GM23338 (cell line): Measurements from ENCODE around the gene FARP1. TPM values are rescaled to one million over a fixed set of nuclear protein-coding genes. Genes with fewer than 3 reads are reported as not detected.
A peak's percentile ranks its signal among the peaks of the same experiment; 100 is the strongest.

ENCODE experiments used
- ATAC-seq: fragments of 200-7000 bp; cut with Tn5 transposase; 3 replicates; pipeline ENCODE4 v1.9.1; 2020
- DNase-seq: peaks from one replicate; pipeline ENCODE4 v3.0.0-alpha.2; 2015; ENCODE audit warnings: low spot score
- H2AFZ ChIP-seq: fragments of 200-600 bp; sonication (generic); 2 replicates; pipeline ENCODE4 v1.8.0; 2016; ENCODE audit warnings: antibody characterized with exemption, mild to moderate bottlenecking, moderate library complexity
- H3F3A ChIP-seq: fragments of 200-600 bp; sonication (generic); replicated peaks from 2 replicates; pipeline ENCODE4 v1.8.0; 2017; ENCODE audit warnings: antibody characterized with exemption, mixed run types, low read depth
- H3K27ac ChIP-seq: fragments of 200-600 bp; sonication (generic); 2 replicates; pipeline ENCODE4 v1.6.1; 2016; ENCODE audit warnings: low read depth
- H3K27me3 ChIP-seq: fragments of 200-600 bp; sonication (generic); 2 replicates; pipeline ENCODE4 v1.8.0; 2016; ENCODE audit warnings: mild to moderate bottlenecking, mixed run types, moderate library complexity; ENCODE audit not compliant: insufficient read depth
- H3K36me3 ChIP-seq: fragments of 200-600 bp; sonication (generic); 2 replicates; pipeline ENCODE4 v1.8.0; 2016; ENCODE audit warnings: mild to moderate bottlenecking; ENCODE audit not compliant: insufficient read depth
- H3K4me1 ChIP-seq: fragments of 200-600 bp; sonication (generic); 2 replicates; pipeline ENCODE4 v1.8.0; 2016; ENCODE audit warnings: mild to moderate bottlenecking, moderate library complexity; ENCODE audit not compliant: insufficient read depth
- H3K4me2 ChIP-seq: fragments of 200-600 bp; sonication (generic); 2 replicates; pipeline ENCODE4 v1.7.1; 2017; ENCODE audit warnings: mixed run types
- H3K4me3 ChIP-seq: fragments of 200-600 bp; sonication (generic); 2 replicates; pipeline ENCODE4 v1.6.1; 2016; ENCODE audit warnings: mixed run types
- H3K79me2 ChIP-seq: fragments of 200-600 bp; sonication (generic); replicated peaks from 2 replicates; pipeline ENCODE4 v1.8.0; 2017; ENCODE audit warnings: mild to moderate bottlenecking; ENCODE audit not compliant: insufficient read depth
- H3K9me2 ChIP-seq: fragments of 200-600 bp; sonication (generic); 2 replicates; pipeline ENCODE4 v1.8.0; 2017; ENCODE audit not compliant: insufficient read depth
- H4K20me1 ChIP-seq: fragments of 200-600 bp; sonication (generic); replicated peaks from 2 replicates; pipeline ENCODE4 v1.8.0; 2017; ENCODE audit warnings: mild to moderate bottlenecking; ENCODE audit not compliant: insufficient read depth
- H3K27ac Mint-ChIP-seq: 2 replicates; pipeline ENCODE4 v1.8.0; 2020; ENCODE audit warnings: inconsistent platforms, mild to moderate bottlenecking, moderate library complexity, mixed read lengths
- H3K27me3 Mint-ChIP-seq: 3 replicates; pipeline ENCODE4 v1.8.0; 2022; ENCODE audit warnings: low read depth, mild to moderate bottlenecking, moderate library complexity, mixed read lengths, inconsistent platforms; ENCODE audit not compliant: insufficient read depth, poor library complexity
- H3K36me3 Mint-ChIP-seq: 3 replicates; pipeline ENCODE4 v1.8.0; 2021; ENCODE audit warnings: low read depth, mild to moderate bottlenecking, inconsistent platforms, moderate library complexity, mixed read lengths
- H3K4me1 Mint-ChIP-seq: 3 replicates; pipeline ENCODE4 v1.8.0; 2020; ENCODE audit warnings: mild to moderate bottlenecking, inconsistent platforms, mixed read lengths
- H3K4me3 Mint-ChIP-seq: 3 replicates; pipeline ENCODE4 v1.8.0; 2021; ENCODE audit warnings: moderate library complexity, mild to moderate bottlenecking, inconsistent platforms, mixed read lengths
- H3K9me3 Mint-ChIP-seq: 3 replicates; pipeline ENCODE4 v1.8.0; 2020; ENCODE audit warnings: moderate library complexity, mild to moderate bottlenecking, inconsistent platforms, mixed read lengths
- CREB1 ChIP-seq: fragments of 250-450 bp; sonication (Bioruptor Pico); IDR thresholded peaks from 2 replicates; pipeline ENCODE4 v1.5.0; 2020; ENCODE audit warnings: low read depth, mild to moderate bottlenecking, moderate library complexity
- CTCF ChIP-seq, 2 experiments: fragments of 200-600 bp in 1 of 2; sonication (generic) in 1 of 2; conservative IDR thresholded peaks; 2 replicates each; pipeline versions ENCODE4 v1.5.1 to v1.6.1; 2016 to 2017; ENCODE audit warnings: antibody characterized with exemption in 2 of 2, low read depth in 2 of 2, mild to moderate bottlenecking in 2 of 2, moderate library complexity in 1 of 2
- ETS1 ChIP-seq: IDR thresholded peaks from 2 replicates; pipeline ENCODE4 v1.6.1; 2016; ENCODE audit warnings: antibody characterized with exemption
- EZH2 ChIP-seq: fragments of 200-600 bp; sonication (generic); IDR thresholded peaks from one replicate; pipeline ENCODE4 v1.8.0; 2017; ENCODE audit warnings: antibody characterized with exemption, mild to moderate bottlenecking, low read depth; ENCODE audit not compliant: unreplicated experiment
- EZH2phosphoT487 ChIP-seq: fragments of 200-600 bp; sonication (generic); IDR thresholded peaks from one replicate; pipeline ENCODE4 v1.8.1; 2018; ENCODE audit warnings: antibody characterized with exemption; ENCODE audit not compliant: unreplicated experiment
- JUNB ChIP-seq: IDR thresholded peaks from one replicate; pipeline ENCODE4 v1.6.1; 2016; ENCODE audit warnings: antibody characterized with exemption; ENCODE audit not compliant: unreplicated experiment
- POLR2AphosphoS5 ChIP-seq: IDR thresholded peaks from 2 replicates; pipeline ENCODE4 v1.6.1; 2016; ENCODE audit warnings: antibody characterized with exemption, low read depth
- REST ChIP-seq: IDR thresholded peaks from one replicate; pipeline ENCODE4 v1.6.1; 2018; ENCODE audit warnings: antibody characterized with exemption; ENCODE audit not compliant: unreplicated experiment
- STAT1 ChIP-seq: IDR thresholded peaks from one replicate; pipeline ENCODE4 v1.6.1; 2016; ENCODE audit warnings: antibody characterized with exemption; ENCODE audit not compliant: unreplicated experiment
- ZNF114 ChIP-seq: fragments of 250-450 bp; sonication (Bioruptor Pico); IDR thresholded peaks from 2 replicates; pipeline ENCODE4 v1.5.0; 2020; ENCODE audit warnings: mild to moderate bottlenecking, moderate library complexity
- ZNF331 ChIP-seq: fragments of 250-450 bp; sonication (Bioruptor Pico); IDR thresholded peaks from 2 replicates; pipeline ENCODE4 v1.5.0; 2020; ENCODE audit warnings: low read depth, mild to moderate bottlenecking, moderate library complexity
- polyA plus RNA-seq: library from polyadenylated mRNA; unstranded; fragments of >200 nt; fragmentation: Nextera tagmentation; extraction: Ambion mirVana; gene quantifications from 2 replicates; pipeline ENCODE4 v1.2.1, GENCODE V29; 2016
- total RNA-seq: library from RNA; depleted of rRNA; stranded (reverse); fragments of >200 nt; shearing (Covaris generic); gene quantifications from 2 replicates; pipeline ENCODE4 v1.2.3, GENCODE V29; 2014

Gene FARP1
- total and polyA plus RNA-seq, 2 experiments from 2014 or later, result 53.6 to 82.5 TPM

GRCh38 chr13:98157609-98158008 is 14.7 kb downstream of the FARP1 start:
- Mint-ChIP-seq H3K27ac (peak overlapping the region; percentile 43; the same call in 1 of the 2 replicates), H3K27me3 (peaks cover 3% of the 10 kb centered on the region), H3K4me3 (no peak overlapping the region), H3K4me1 (peaks cover 33% of the 10 kb centered on the region), H3K9me3 (no peaks in the 10 kb centered on the region), H3K36me3 (peaks cover 10% of the 10 kb centered on the region; the same call in 2 of the 3 replicates)
- no peak overlapping the region for H2AFZ ChIP-seq
- no peaks in the 10 kb centered on the region for H3K9me2 ChIP-seq
- H4K20me1 ChIP-seq, result peaks cover 8% of the 10 kb centered on the region; the same call in 1 of the 2 replicates
- no peaks in the 10 kb centered on the region for H3K36me3 ChIP-seq
- H3K4me3 ChIP-seq, result no peak overlapping the region
- H3F3A ChIP-seq, result no peaks in the 10 kb centered on the region
- no peaks in the 10 kb centered on the region for H3K27me3 ChIP-seq
- ATAC-seq, result no peak
- peak overlapping the region; percentile 65; the same call in 1 of the 2 replicates for H3K27ac ChIP-seq
- H3K79me2 ChIP-seq, result peaks cover 90% of the 10 kb centered on the region
- no peak for TF ChIP-seq CTCF (conservative IDR thresholded peaks at IDR 0.05; ENCODE audit: low read depth in 2 of 2)
- TF ChIP-seq ZNF331 (CRISPR knock-in tag), result no peak
- TF ChIP-seq STAT1, result no peak
- TF ChIP-seq EZH2phosphoT487, result no peak
- TF ChIP-seq JUNB, result no peak
- TF ChIP-seq ETS1, result no peak
- no peak for TF ChIP-seq REST
- no peak for DNase-seq
- peaks cover 22% of the 10 kb centered on the region for H3K4me1 ChIP-seq
- H3K4me2 ChIP-seq, result peak overlapping the region; percentile 34; the same call in 1 of the 2 replicates

GRCh38 chr13:98158172-98158899 is 15.4 kb downstream of the FARP1 start:
- Histone ChIP-seq H3K27me3 (no peaks in the 10 kb centered on the region), H3K27ac (no peak overlapping the region), H3K9me2 (no peaks in the 10 kb centered on the region), H3F3A (no peaks in the 10 kb centered on the region), H3K4me2 (no peak overlapping the region), H3K4me1 (peaks cover 22% of the 10 kb centered on the region), H4K20me1 (peaks cover 7% of the 10 kb centered on the region; the same call in 1 of the 2 replicates), H2AFZ (no peak overlapping the region), H3K36me3 (no peaks in the 10 kb centered on the region), H3K4me3 (no peak overlapping the region), H3K79me2 (peaks cover 93% of the 10 kb centered on the region)
- Mint-ChIP-seq H3K9me3 (no peaks in the 10 kb centered on the region), H3K36me3 (peaks cover 15% of the 10 kb centered on the region; the same call in 2 of the 3 replicates), H3K4me3 (no peak overlapping the region), H3K4me1 (peaks cover 33% of the 10 kb centered on the region), H3K27ac (no peak overlapping the region; the same call in 1 of the 2 replicates), H3K27me3 (peaks cover 3% of the 10 kb centered on the region)
- DNase-seq (no peak), ATAC-seq (no peak)
- no peak for TF ChIP-seq EZH2phosphoT487
- TF ChIP-seq CREB1 (CRISPR knock-in tag), result no peak
- no peak for TF ChIP-seq POLR2AphosphoS5
- TF ChIP-seq STAT1, result no peak
- TF ChIP-seq EZH2, result no peak
- TF ChIP-seq ZNF114, result no peak
- no peak for TF ChIP-seq REST
- TF ChIP-seq ETS1, result no peak
- TF ChIP-seq ZNF331 (CRISPR knock-in tag), result no peak
